B cell (primary cell): ENCODE results near the gene TNNT3. TPM values are rescaled to one million over a fixed set of nuclear protein-coding genes. Genes with fewer than 3 reads are reported as not detected.
"Not testable (repeated sequence)": the region's sequence is repeated elsewhere in the genome, so short reads cannot be mapped to it uniquely, and the experiment has no call there.

Experiments used
- ATAC-seq: fragments of 200-7000 bp; cut with Tn5 transposase; one replicate; pipeline ENCODE4 v1.10.0; 2021; ENCODE audit warnings: low read depth, mild to moderate bottlenecking, moderate number of reproducible peaks, moderate library complexity
- CTCF ChIA-PET: fragments of 350-600 bp; sonication (Branson Sonifier 250); formaldehyde crosslinking; loops from one replicate; lab custom pipeline; 2021; ENCODE audit warnings: antibody characterized with exemption, inconsistent platforms; lab: Charles Lee
- POLR2A ChIA-PET: fragments of 350-600 bp; sonication (Branson Sonifier 250); formaldehyde crosslinking; loops from one replicate; lab custom pipeline; 2021; ENCODE audit warnings: antibody characterized with exemption; lab: Charles Lee
- DNase-seq: peaks from one replicate; pipeline ENCODE4 v3.0.0; 2013
- H2AFZ ChIP-seq: 2 replicates; pipeline ENCODE4 v1.6.1; 2012; ENCODE audit warnings: mild to moderate bottlenecking, low read depth, low read length; ENCODE audit not compliant: insufficient read depth, poor library complexity, severe bottlenecking
- H3K27ac ChIP-seq, 2 donors: 1 replicate in 1 of 2; 2 replicates in 1 of 2; pipeline ENCODE4 v1.5.1; 2012 to 2013; ENCODE audit warnings: low read length in 2 of 2, mild to moderate bottlenecking in 2 of 2, moderate library complexity in 1 of 2
- H3K27me3 ChIP-seq, 4 experiments: fragments of 200-600 bp in 1 of 4; sonication (generic) in 1 of 4; replicated peaks in 1 of 4; 1 replicate in 2 of 4; 2 replicates in 2 of 4; pipeline versions ENCODE4 v1.6.1 to v1.7.0; 2013 to 2016; ENCODE audit warnings: low read length in 3 of 4, mild to moderate bottlenecking in 2 of 4, mixed read lengths in 1 of 4, moderate library complexity in 1 of 4; ENCODE audit not compliant: insufficient read depth in 4 of 4, control insufficient read depth in 3 of 4; ENCODE audit errors: control extremely low read depth in 1 of 4
- H3K36me3 ChIP-seq, 2 experiments: replicated peaks in 1 of 2; 1 replicate in 1 of 2; 2 replicates in 1 of 2; pipeline versions ENCODE4 v1.6.1 to v1.7.1; 2013; ENCODE audit warnings: low read length in 1 of 2; ENCODE audit not compliant: insufficient read depth in 2 of 2, control insufficient read depth in 1 of 2; ENCODE audit errors: control extremely low read depth in 1 of 2, extremely low read depth in 1 of 2
- H3K4me1 ChIP-seq, 2 donors: fragments of 200-600 bp in 1 of 2; sonication (generic) in 1 of 2; 1 replicate in 1 of 2; 2 replicates in 1 of 2; pipeline versions ENCODE4 v1.5.1 to v1.6.1; 2013 to 2017; ENCODE audit warnings: low read length in 2 of 2; ENCODE audit not compliant: control insufficient read depth in 2 of 2, insufficient read depth in 2 of 2
- H3K4me2 ChIP-seq: replicated peaks from 2 replicates; pipeline ENCODE3; 2012; ENCODE audit warnings: mild to moderate bottlenecking, low read depth, low read length; ENCODE audit not compliant: poor library complexity, severe bottlenecking
- H3K4me3 ChIP-seq, 5 experiments: fragments of 200-600 bp in 1 of 5; sonication (generic) in 1 of 5; 1 replicate in 3 of 5; 2 replicates in 2 of 5; pipeline versions ENCODE4 v1.5.1 to v1.7.0; 2011 to 2016; ENCODE audit warnings: low read length in 4 of 5, mild to moderate bottlenecking in 4 of 5, low read depth in 2 of 5, control low read depth in 1 of 5, moderate library complexity in 1 of 5; ENCODE audit not compliant: insufficient read depth in 1 of 5; ENCODE audit errors: control extremely low read depth in 1 of 5, extremely low read depth in 1 of 5
- H3K79me2 ChIP-seq: fragments of 200-600 bp; sonication (generic); one replicate; pipeline ENCODE4 v1.6.0; 2016; ENCODE audit warnings: low read length; ENCODE audit not compliant: control insufficient read depth, insufficient read depth
- H3K9ac ChIP-seq: fragments of 200-600 bp; sonication (generic); 2 replicates; pipeline ENCODE4 v1.6.1; 2017; ENCODE audit warnings: mild to moderate bottlenecking, low read length, moderate library complexity
- H3K9me3 ChIP-seq, 3 donors: one replicate each; pipeline versions ENCODE4 v1.6.1 to v1.7.1; 2013; ENCODE audit warnings: low read length in 2 of 3; ENCODE audit not compliant: control insufficient read depth in 2 of 3, insufficient read depth in 1 of 3; ENCODE audit errors: control extremely low read depth in 1 of 3
- H4K20me1 ChIP-seq: 2 replicates; pipeline ENCODE4 v1.6.0; 2012; ENCODE audit warnings: mild to moderate bottlenecking, low read length; ENCODE audit not compliant: insufficient read depth, control insufficient read depth, poor library complexity, severe bottlenecking
- H3K27ac Mint-ChIP-seq: one replicate; pipeline ENCODE4 v1.8.0; 2021; ENCODE audit warnings: mixed read lengths
- H3K27me3 Mint-ChIP-seq: one replicate; pipeline ENCODE4 v1.8.0; 2021; ENCODE audit warnings: mixed read lengths
- H3K4me1 Mint-ChIP-seq: one replicate; pipeline ENCODE4 v1.8.0; 2021; ENCODE audit warnings: mixed read lengths
- H3K4me3 Mint-ChIP-seq: one replicate; pipeline ENCODE4 v1.8.0; 2021; ENCODE audit warnings: mixed read lengths
- H3K9me3 Mint-ChIP-seq: one replicate; pipeline ENCODE4 v1.8.0; 2022; ENCODE audit warnings: mixed read lengths; ENCODE audit not compliant: insufficient read depth
- CTCF ChIP-seq: fragments of 200-600 bp; IDR thresholded peaks from one replicate; pipeline ENCODE4 v1.8.0; 2022; ENCODE audit warnings: antibody characterized with exemption, mild to moderate bottlenecking
- EZH2 ChIP-seq: IDR thresholded peaks from 2 replicates; pipeline ENCODE4 v1.6.1; 2012; ENCODE audit warnings: borderline replicate concordance, low read depth, mild to moderate bottlenecking, moderate library complexity, low read length; ENCODE audit not compliant: insufficient read depth, poor library complexity, severe bottlenecking
- WGBS: methylation state at CpG from one replicate; pipeline ENCODE4 v1.1.5; 2013; ENCODE audit warnings: missing lambda C conversion rate; ENCODE audit not compliant: insufficient coverage; 5-methylcytosine and 5-hydroxymethylcytosine counted together
- intact Hi-C: fragments of 100-400 bp; cut with micrococcal nuclease; formaldehyde crosslinking; loops from one replicate; pipeline ENCODE4 v1.10.0; 2022
- polyA plus RNA-seq: library from polyadenylated mRNA; depleted of rRNA; stranded (reverse); fragments of >200 nt; gene quantifications from 2 replicates; pipeline ENCODE4 v1.2.3, GENCODE V29; 2012
- total RNA-seq, 2 donors: library from RNA; stranded (reverse); fragments of 120-200 nt in 1 of 2; gene quantifications; 1 replicate in 1 of 2; 2 replicates in 1 of 2; pipeline versions ENCODE4 v1.2.3 to v1.2.4, GENCODE V29; 2013 to 2022

Gene TNNT3
- total and polyA plus RNA-seq, 2 donors (not counting 1 experiment from before 2014, with no cell fraction given) = 2.5 to 10.0 TPM

GRCh38 chr11:1939006-1939625 is 19.6 kb downstream of the TNNT3 start:
- Histone ChIP-seq H3K27me3 (no peaks in the 10 kb centered on the region), H2AFZ (no peak overlapping the region), H3K27ac (no peak overlapping the region), H3K79me2 (no peaks in the 10 kb centered on the region), H3K9me3 (no peaks in the 10 kb centered on the region), H3K9ac (no peak overlapping the region), H3K4me3 (no peak overlapping the region), H3K4me1 (no peaks in the 10 kb centered on the region), H3K36me3 (no peaks in the 10 kb centered on the region), H3K4me2 (no peak overlapping the region), H4K20me1 (no peaks in the 10 kb centered on the region)
- no peak overlapping the region for H3K27ac Mint-ChIP-seq
- POLR2A ChIA-PET = no interaction called here
- CTCF ChIA-PET = no interaction called here
- peaks cover 3% of the 10 kb centered on the region for H3K27me3 Mint-ChIP-seq
- intact Hi-C loops = no loop called here
- ATAC-seq (no peak), DNase-seq (no peak)
- no peaks in the 10 kb centered on the region for H3K9me3 Mint-ChIP-seq
- 17% methylated on average over 22 of the region's 23 CpGs for WGBS
- peaks cover 3% of the 10 kb centered on the region for H3K4me1 Mint-ChIP-seq
- H3K4me3 Mint-ChIP-seq = no peak overlapping the region
- TF ChIP-seq CTCF (no peak), EZH2 (no peak)

- CTCF ChIA-PET, H3K27ac ChIP-seq, H3K4me2 ChIP-seq, H4K20me1 ChIP-seq, ATAC-seq, H3K9ac ChIP-seq, H3K27me3 Mint-ChIP-seq, H3K4me1 ChIP-seq, POLR2A ChIA-PET, H3K27me3 ChIP-seq, DNase-seq, H3K27ac Mint-ChIP-seq, H3K4me3 Mint-ChIP-seq, H3K9me3 Mint-ChIP-seq, H3K4me3 ChIP-seq, H3K9me3 ChIP-seq, H3K79me2 ChIP-seq, H3K4me1 Mint-ChIP-seq, H3K36me3 ChIP-seq, H2AFZ ChIP-seq, intact Hi-C loops: not testable (repeated sequence)
- WGBS = 100% methylated on average over 1 of the region's 1 CpG
Measured at GRCh38 chr11:1939788-1940187, 20.3 kb downstream of the TNNT3 start.
